Measurements from ENCODE around the gene DTWD2. TPM values are rescaled to one million over a fixed set of nuclear protein-coding genes. Genes with fewer than 3 reads are reported as not detected.

DTWD2 gene
- total RNA-seq, 2 experiments from 2014 or later, result 3.6 to 4.5 TPM

- intact Hi-C loops (cut with DNase I, micrococcal nuclease), result no loop called here
- no peaks in the 10 kb centered on the region for H3K4me1 Mint-ChIP-seq
- H3K36me3 Mint-ChIP-seq (ENCODE audit: low read depth), result no peaks in the 10 kb centered on the region
- no peak for ATAC-seq
- no peak for DNase-seq
- CTCF ChIA-PET, result interaction anchor here (1.0 to 1.2 kb wide), 2 partner anchors 10 to 22 kb away, joined by 3 to 7 read pairs; no protein-coding TSS in a partner anchor
- H3K27me3 Mint-ChIP-seq, result no peaks in the 10 kb centered on the region
- no peak overlapping the region for H3K4me3 Mint-ChIP-seq
- POLR2A ChIA-PET, result no interaction called here
- H3K27ac Mint-ChIP-seq, result no peak overlapping the region
- no peaks in the 10 kb centered on the region for H3K9me3 Mint-ChIP-seq (ENCODE audit: low read depth)
Measured at GRCh38 chr5:118802335-118802734, 186.0 kb downstream of the DTWD2 start.

- ChIA-PET CTCF (interaction anchor here (0.6 kb wide), 1 partner anchor 80 kb away, joined by 4 read pairs; no protein-coding TSS in a partner anchor), POLR2A (no interaction called here)
- Mint-ChIP-seq H3K4me1 (no peaks in the 10 kb centered on the region), H3K27ac (no peak overlapping the region), H3K36me3 (ENCODE audit: low read depth) (no peaks in the 10 kb centered on the region), H3K27me3 (no peaks in the 10 kb centered on the region), H3K4me3 (no peak overlapping the region), H3K9me3 (ENCODE audit: low read depth) (no peaks in the 10 kb centered on the region)
- no peak for DNase-seq
- intact Hi-C loops (cut with DNase I, micrococcal nuclease), result no loop called here
- no peak for ATAC-seq
Measured at GRCh38 chr5:118796081-118796480, 192.3 kb downstream of the DTWD2 start.

- no peaks in the 10 kb centered on the region for H3K4me1 Mint-ChIP-seq
- no peak for DNase-seq
- no peak overlapping the region for H3K4me3 Mint-ChIP-seq
- H3K27ac Mint-ChIP-seq, result no peak overlapping the region
- ChIA-PET POLR2A (interaction anchor here (0.5 kb wide), 1 partner anchor 1843 kb away, joined by 9 read pairs; no protein-coding TSS in a partner anchor), CTCF (no interaction called here)
- no peaks in the 10 kb centered on the region for H3K9me3 Mint-ChIP-seq (ENCODE audit: low read depth)
- no peaks in the 10 kb centered on the region for H3K36me3 Mint-ChIP-seq (ENCODE audit: low read depth)
- no peaks in the 10 kb centered on the region for H3K27me3 Mint-ChIP-seq
- no peak for ATAC-seq
- intact Hi-C loops (cut with DNase I, micrococcal nuclease), result no loop called here
Measured at GRCh38 chr5:118794281-118794680, 194.1 kb downstream of the DTWD2 start.

GRCh38 chr5:118793652-118794051, 194.7 kb downstream of the DTWD2 start:
- intact Hi-C loops (cut with DNase I, micrococcal nuclease), result no loop called here
- Mint-ChIP-seq H3K4me3 (no peak overlapping the region), H3K27me3 (no peaks in the 10 kb centered on the region), H3K9me3 (ENCODE audit: low read depth) (no peaks in the 10 kb centered on the region), H3K4me1 (no peaks in the 10 kb centered on the region), H3K27ac (no peak overlapping the region), H3K36me3 (ENCODE audit: low read depth) (no peaks in the 10 kb centered on the region)
- ChIA-PET POLR2A (interaction anchor here (0.5 kb wide), 1 partner anchor 1843 kb away, joined by 9 read pairs; no protein-coding TSS in a partner anchor), CTCF (interaction anchor here (0.9 kb wide), 1 partner anchor 9 kb away, joined by 8 read pairs; no protein-coding TSS in a partner anchor)
- ATAC-seq, result no peak
- no peak for DNase-seq

- H3K27ac Mint-ChIP-seq, result no peak overlapping the region
- no peak for ATAC-seq
- POLR2A ChIA-PET, result no interaction called here
Measured at GRCh38 chr5:118793091-118793490, 195.3 kb downstream of the DTWD2 start.

GRCh38 chr5:118791926-118792734, 196.2 kb downstream of the DTWD2 start:
- Mint-ChIP-seq H3K36me3 (ENCODE audit: low read depth) (no peaks in the 10 kb centered on the region), H3K4me1 (no peaks in the 10 kb centered on the region), H3K4me3 (no peak overlapping the region), H3K9me3 (ENCODE audit: low read depth) (no peaks in the 10 kb centered on the region), H3K27me3 (no peaks in the 10 kb centered on the region), H3K27ac (no peak overlapping the region)
- CTCF ChIA-PET, result interaction anchor here (0.6 to 2.7 kb wide), 12 partner anchors 11 to 1373 kb away, joined by 3 to 12 read pairs (median 3); no protein-coding TSS in a partner anchor
- intact Hi-C loops (cut with DNase I, micrococcal nuclease), result loop anchor here in 1 of 2 experiments (1.0 kb wide), 1 partner anchor 1338 kb away; no protein-coding TSS in a partner anchor
- POLR2A ChIA-PET, result no interaction called here
- peak; percentile 24 for DNase-seq
- peak; percentile 72 for ATAC-seq

More at GRCh38 chr5:118793091-118793490, 195.3 kb downstream of the DTWD2 start:
- no peaks in the 10 kb centered on the region for H3K4me1 Mint-ChIP-seq
- no peak overlapping the region for H3K4me3 Mint-ChIP-seq
- H3K36me3 Mint-ChIP-seq (ENCODE audit: low read depth), result no peaks in the 10 kb centered on the region
- no peaks in the 10 kb centered on the region for H3K27me3 Mint-ChIP-seq
- CTCF ChIA-PET, result interaction anchor here (0.6 to 2.7 kb wide), 9 partner anchors 9 to 1338 kb away, joined by 3 to 12 read pairs (median 4); no protein-coding TSS in a partner anchor
- DNase-seq, result no peak
- intact Hi-C loops (cut with DNase I, micrococcal nuclease), result no loop called here
- H3K9me3 Mint-ChIP-seq (ENCODE audit: low read depth), result no peaks in the 10 kb centered on the region

GRCh38 chr5:118789366-118789765, 199.0 kb downstream of the DTWD2 start:
- DNase-seq (no peak), ATAC-seq (no peak)
- POLR2A ChIA-PET, result no interaction called here
- Mint-ChIP-seq H3K27ac (no peak overlapping the region), H3K9me3 (ENCODE audit: low read depth) (no peaks in the 10 kb centered on the region), H3K4me3 (no peak overlapping the region), H3K4me1 (no peaks in the 10 kb centered on the region), H3K27me3 (no peaks in the 10 kb centered on the region), H3K36me3 (ENCODE audit: low read depth) (no peaks in the 10 kb centered on the region)
- CTCF ChIA-PET, result no interaction called here
- intact Hi-C loops (cut with DNase I, micrococcal nuclease), result no loop called here

GRCh38 chr5:118788351-118788750, 200.0 kb downstream of the DTWD2 start:
- CTCF ChIA-PET, result no interaction called here
- no peak overlapping the region for H3K4me3 Mint-ChIP-seq
- ATAC-seq, result no peak
- H3K27me3 Mint-ChIP-seq, result no peaks in the 10 kb centered on the region
- no peak for DNase-seq
- H3K27ac Mint-ChIP-seq, result no peak overlapping the region
- H3K36me3 Mint-ChIP-seq (ENCODE audit: low read depth), result no peaks in the 10 kb centered on the region
- intact Hi-C loops (cut with DNase I, micrococcal nuclease), result no loop called here
- H3K9me3 Mint-ChIP-seq (ENCODE audit: low read depth), result no peaks in the 10 kb centered on the region
- no peaks in the 10 kb centered on the region for H3K4me1 Mint-ChIP-seq
- POLR2A ChIA-PET, result no interaction called here

Small RNA genes within 50 kb of the gene (microRNA-seq; reads per million reads assigned to microRNA genes)
- not detected for gene MIR1244-2 (ENCODE audit: borderline replicate concordance)

Other genes starting within 250 kb of the DTWD2 start
- gene DMXL1, start 82.5 kb upstream of the DTWD2 start, total RNA-seq, result 10 to 100 TPM; 23.5 to 31.1 TPM

Measured in activated CD4-positive, alpha-beta T cell treated with anti-CD3 and anti-CD28 coated beads for 36 hours (primary cell).